EH (cell line): ENCODE measurements around the gene ISYNA1.
A peak's percentile ranks its signal among the peaks of the same experiment; 100 is the strongest.

Experiments
- DNase-seq: peaks from one replicate; pipeline ENCODE4 v3.0.0-alpha.2; 2015; ENCODE audit warnings: low read depth

The ISYNA1 gene

GRCh38 chr19:18467978-18468377, 30.0 kb upstream of the ISYNA1 start:
- no peak for DNase-seq

- DNase-seq: no peak
These were observed 28.4 kb upstream of the ISYNA1 start for GRCh38 chr19:18466354-18466753.

GRCh38 chr19:18465964-18466339, 28.0 kb upstream of the ISYNA1 start:
- DNase-seq: no peak

GRCh38 chr19:18465214-18465963, 27.5 kb upstream of the ISYNA1 start:
- DNase-seq: no peak

GRCh38 chr19:18464646-18465045, 26.7 kb upstream of the ISYNA1 start:
- peak; percentile 93 for DNase-seq

GRCh38 chr19:18461471-18461870, 23.5 kb upstream of the ISYNA1 start:
- no peak for DNase-seq

- DNase-seq: no peak
These were observed 23.0 kb upstream of the ISYNA1 start for GRCh38 chr19:18460900-18461299.

GRCh38 chr19:18457483-18458331, 19.8 kb upstream of the ISYNA1 start:
- DNase-seq: no peak

- DNase-seq: no peak
These were observed 19.0 kb upstream of the ISYNA1 start for GRCh38 chr19:18456974-18457373.

- DNase-seq: no peak
These were observed 18.3 kb upstream of the ISYNA1 start for GRCh38 chr19:18456279-18456678.

- peak; percentile 77 for DNase-seq
These were observed 15.5 kb upstream of the ISYNA1 start for GRCh38 chr19:18453269-18454024.

GRCh38 chr19:18452386-18452785, 14.5 kb upstream of the ISYNA1 start:
- peak; percentile 57 for DNase-seq

- peak; percentile 72 for DNase-seq
These were observed 13.3 kb upstream of the ISYNA1 start for GRCh38 chr19:18450931-18451836.

- no peak for DNase-seq
These were observed 12.3 kb upstream of the ISYNA1 start for GRCh38 chr19:18450021-18450930.

- DNase-seq: no peak
These were observed 11.6 kb upstream of the ISYNA1 start for GRCh38 chr19:18449552-18449951.

- DNase-seq: no peak
These were observed 9.0 kb upstream of the ISYNA1 start for GRCh38 chr19:18446811-18447359.

- no peak for DNase-seq
These were observed 8.3 kb upstream of the ISYNA1 start for GRCh38 chr19:18446145-18446810.

- no peak for DNase-seq
These were observed 7.5 kb upstream of the ISYNA1 start for GRCh38 chr19:18445262-18445948.

GRCh38 chr19:18444513-18444912, 6.6 kb upstream of the ISYNA1 start:
- no peak for DNase-seq
